Measurements from ENCODE around the gene CLPX.
"Not testable (repeated sequence)": the region's sequence is repeated elsewhere in the genome, so short reads cannot be mapped to it uniquely, and the experiment has no call there.

CLPX gene

DNA sequence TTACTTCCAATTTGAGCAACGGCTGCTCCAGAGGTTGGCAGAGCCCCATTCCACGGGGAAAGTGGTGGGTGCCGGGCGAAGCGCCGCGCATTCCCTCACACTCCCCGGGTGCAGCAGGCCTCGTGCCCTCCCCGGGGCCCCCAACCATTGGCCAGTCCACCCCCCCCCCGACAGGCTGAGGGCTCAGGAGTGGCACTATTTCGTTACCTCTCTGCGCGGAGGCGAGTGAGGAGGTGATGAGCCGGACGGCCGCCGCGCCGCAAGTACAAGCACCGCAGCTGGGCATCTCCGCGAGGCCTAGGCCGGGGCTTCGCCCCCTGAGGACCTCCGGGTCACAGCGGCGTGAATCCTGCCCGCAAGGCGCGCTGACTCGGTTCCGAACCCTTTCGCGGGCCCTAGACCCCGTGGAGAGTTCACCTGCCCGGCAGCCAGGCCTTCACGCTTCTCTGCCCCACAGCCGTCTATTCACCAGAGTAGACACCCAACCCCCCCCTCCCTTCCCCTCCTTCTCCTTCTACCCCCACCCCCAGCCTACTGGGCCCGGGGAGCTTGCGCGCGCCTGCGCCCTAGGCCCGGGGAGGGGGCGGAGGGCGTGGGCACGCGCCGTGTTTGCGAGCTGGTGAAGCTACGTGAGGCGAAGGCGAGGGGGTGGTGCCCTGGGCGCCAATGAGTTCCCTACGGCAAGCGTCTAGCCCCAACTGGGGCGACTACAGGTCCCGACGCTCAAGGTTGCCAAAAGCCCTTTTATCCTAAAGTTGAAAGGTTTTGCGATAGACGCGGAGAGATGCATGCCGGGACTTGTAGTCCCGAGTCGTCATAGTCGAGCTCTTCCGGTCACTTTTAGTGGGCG, at the start of gene CLPX:
Gene CLPX (minus strand): TSS at position 475 of the 850 bp plus-strand sequence. CDS start 189 bp downstream, at position 286.
- DNase-seq = peak; percentile 82

DNA sequence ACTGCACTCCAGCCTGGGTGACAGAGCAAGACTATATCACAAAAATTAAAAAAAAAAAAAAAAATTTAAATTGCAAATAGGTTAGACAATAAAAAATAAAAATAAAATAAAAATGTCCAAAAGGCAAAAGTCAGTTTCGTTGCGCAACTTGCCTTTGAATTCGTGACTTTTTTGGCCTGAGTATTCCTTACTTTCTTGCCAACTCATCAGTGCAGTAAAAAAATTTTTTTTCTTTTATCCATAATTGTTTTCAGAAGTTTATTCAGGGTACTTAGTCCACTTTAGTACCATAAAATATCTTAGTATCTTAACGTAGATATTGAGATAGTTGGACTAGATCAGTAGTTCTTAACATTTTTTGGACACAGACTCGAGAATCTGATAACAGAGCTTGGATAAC, 48.6 kb upstream of the CLPX start:
- no peak for DNase-seq

GRCh38 chr15:65232520-65232919, 47.4 kb upstream of the CLPX start:
- no peak for DNase-seq

DNA sequence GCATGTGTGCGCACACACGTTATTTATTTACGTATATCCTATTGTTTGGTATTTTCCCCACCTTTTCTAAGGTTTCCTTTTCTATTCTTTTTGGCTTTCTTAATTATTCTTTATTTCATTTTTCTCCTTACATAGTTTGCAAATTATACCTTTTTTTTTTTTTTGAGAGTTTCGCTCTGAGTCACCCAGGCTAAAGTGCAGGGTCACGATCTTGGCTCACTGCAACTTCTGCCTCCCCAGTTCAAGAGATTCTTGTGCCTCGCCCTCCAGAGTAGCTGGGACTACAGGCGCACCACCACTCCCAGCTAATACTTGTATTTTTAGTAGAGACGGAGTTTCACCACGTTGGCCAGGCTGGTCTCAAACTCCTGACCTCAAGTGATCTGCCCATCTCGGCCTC, 46.2 kb upstream of the CLPX start:
- DNase-seq = no peak

DNA sequence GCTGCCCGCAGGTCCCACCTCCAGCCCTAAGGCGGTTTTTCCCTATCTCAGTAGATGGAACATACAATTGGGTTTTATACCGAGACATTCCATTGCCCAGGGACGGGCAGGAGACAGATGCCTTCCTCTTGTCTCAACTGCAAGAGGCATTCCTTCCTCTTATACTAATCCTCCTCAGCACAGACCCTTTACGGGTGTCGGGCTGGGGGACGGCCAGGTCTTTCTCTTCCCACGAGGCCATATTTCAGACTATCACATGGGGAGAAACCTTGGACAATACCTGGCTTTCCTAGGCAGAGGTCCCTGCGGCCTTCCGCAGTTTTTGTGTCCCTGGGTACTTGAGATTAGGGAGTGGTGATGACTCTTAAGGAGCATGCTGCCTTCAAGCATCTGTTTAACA, 41.8 kb upstream of the CLPX start:
- DNase-seq = not testable (repeated sequence)

DNA sequence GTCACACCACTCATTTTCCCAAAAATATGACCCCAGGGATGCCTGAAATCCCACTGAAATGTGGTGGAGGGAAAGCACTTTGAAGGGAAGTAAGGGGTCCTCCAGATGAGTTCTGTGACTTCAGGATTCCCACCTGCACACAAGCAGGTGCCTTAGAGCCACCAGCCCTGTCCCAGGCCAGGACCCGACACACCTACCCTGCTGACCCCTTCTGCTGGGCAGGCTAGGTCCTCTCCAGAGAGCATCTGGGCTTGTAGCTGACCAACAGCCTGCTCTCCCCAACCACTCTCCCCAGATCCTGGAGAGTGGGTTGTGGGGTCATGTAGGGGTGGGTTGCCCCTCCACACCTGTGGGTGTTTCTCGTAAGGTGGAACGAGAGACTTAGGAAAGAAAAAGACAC, 41.1 kb upstream of the CLPX start:
- DNase-seq = no peak

DNA sequence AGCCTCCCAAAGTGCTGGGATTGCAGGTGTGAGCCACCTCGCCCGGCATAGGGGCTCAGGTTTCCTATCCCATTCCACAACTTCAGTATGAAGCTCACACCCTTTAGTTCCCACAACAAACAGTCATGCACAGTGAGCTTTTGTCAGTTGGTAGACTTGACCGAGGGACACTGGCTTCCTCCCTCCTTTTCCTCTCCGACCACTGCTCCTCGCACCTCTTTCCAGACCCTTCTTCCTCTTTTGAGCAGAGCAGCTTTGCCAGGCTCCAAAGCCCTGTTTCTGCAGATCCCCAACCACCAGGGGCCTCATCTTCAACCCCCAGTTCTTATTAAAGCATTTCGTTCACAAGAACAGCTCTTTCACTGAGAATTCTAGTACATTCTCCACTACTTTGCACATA, 38.9 kb upstream of the CLPX start:
- no peak for DNase-seq

DNA sequence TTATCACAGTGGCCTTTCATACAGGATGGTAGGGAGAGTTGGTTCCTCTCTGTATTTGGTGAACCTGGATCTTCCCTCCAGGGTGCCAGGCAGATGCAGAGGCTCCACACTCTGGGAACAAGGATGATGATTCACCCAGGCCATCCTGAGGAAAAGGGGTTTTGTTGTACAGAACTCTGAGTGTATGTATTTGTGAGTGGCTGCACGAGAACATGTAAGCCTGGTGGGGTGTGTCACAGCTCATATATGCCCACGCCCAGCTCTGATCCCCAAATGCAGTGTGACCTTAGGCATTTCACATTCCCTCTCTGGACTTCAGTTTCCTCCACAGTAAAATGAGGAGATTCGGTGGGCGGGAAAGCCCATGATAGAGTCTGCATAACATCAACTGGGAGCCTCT, 37.7 kb upstream of the CLPX start:
- no peak for DNase-seq

DNA sequence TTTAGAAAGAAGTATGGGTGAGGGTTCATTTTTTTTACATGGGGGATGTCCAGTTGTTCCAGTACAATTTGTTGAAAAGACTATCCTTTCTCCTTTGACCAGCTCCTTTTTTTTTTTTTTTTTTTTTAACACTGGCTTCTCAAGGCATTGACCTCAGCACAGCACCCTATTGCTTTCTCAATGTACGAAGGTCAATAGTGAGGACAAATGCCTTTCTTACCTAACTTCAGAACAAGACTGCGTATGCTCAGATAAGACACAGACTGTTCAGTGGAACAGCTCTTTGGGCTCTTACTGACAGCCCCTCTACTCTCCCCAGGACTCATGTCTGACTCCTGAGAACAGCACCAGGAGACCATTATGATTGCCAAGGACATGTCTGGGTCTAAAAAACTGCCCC, 36.6 kb upstream of the CLPX start:
- no peak for DNase-seq

GRCh38 chr15:65219137-65219536, 34.0 kb upstream of the CLPX start:
- DNase-seq = no peak

GRCh38 chr15:65217526-65218482, 32.7 kb upstream of the CLPX start:
- DNase-seq = no peak

- DNase-seq = no peak
Observed at GRCh38 chr15:65215496-65215895, 30.4 kb upstream of the CLPX start.

DNA sequence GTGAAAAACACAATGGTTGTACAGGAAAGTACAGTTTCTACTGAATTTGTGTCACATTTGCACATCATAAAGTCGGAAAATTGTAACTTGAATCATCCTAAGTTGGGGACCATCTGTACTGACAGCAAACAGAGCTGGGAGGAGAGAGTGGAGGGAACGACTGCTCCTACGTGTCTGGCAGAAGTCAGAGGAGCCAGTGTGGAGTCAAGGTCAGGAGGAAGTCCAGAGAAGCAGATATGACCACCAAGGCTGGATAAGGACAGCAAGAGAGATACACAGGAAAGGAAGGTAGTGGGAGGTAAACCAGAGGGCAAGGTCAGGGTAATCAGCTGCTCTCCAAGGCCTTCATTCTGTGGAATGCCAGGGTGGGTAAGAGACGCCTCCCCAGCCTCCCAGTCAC, 28.9 kb upstream of the CLPX start:
- DNase-seq = no peak

GRCh38 chr15:65213241-65213640, 28.1 kb upstream of the CLPX start:
- no peak for DNase-seq

DNA sequence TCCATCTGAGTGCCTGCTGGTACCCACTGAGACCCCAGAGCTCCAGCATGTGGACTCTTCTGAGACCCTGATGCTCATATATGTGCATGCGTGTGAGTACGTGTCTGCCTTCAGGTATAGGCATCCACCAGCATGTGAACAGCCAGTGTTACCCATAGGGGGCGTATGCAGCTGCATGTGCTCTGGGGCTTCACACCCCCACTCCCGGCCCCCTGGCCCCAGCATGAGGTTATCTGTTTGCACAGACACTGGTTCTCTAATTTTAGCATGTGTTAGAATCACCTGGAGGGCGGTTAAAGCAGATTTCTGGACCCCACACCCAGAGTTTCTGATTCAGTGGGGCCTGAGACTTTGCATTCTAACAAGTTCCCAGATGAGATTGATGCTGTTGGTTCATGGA, 27.0 kb upstream of the CLPX start:
- DNase-seq = no peak

DNA sequence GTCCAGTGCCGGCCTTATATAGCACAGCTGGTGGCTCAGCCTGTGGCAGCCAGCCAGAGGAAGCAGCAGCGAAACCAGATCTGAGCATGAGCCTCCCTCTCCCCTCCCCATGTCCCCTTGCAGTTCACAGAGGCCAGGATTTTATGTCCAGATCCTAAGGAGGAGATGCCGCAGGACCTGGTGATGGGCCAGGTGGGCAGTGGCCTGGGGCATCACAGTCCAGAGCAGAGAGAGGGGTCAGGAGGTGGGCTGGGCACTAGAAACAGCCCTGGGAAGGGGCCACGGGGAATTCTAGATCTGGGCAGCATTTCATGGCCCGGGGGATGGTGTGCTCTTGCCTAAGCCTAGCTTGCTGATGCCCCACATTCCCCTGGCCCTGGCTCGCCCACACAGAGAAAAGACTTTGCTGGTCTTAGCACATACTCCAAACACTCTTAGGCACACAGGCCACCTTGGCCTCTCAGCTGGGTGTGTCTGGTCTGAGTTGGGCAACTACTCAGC, 26.4 kb upstream of the CLPX start:
- DNase-seq = no peak

DNA sequence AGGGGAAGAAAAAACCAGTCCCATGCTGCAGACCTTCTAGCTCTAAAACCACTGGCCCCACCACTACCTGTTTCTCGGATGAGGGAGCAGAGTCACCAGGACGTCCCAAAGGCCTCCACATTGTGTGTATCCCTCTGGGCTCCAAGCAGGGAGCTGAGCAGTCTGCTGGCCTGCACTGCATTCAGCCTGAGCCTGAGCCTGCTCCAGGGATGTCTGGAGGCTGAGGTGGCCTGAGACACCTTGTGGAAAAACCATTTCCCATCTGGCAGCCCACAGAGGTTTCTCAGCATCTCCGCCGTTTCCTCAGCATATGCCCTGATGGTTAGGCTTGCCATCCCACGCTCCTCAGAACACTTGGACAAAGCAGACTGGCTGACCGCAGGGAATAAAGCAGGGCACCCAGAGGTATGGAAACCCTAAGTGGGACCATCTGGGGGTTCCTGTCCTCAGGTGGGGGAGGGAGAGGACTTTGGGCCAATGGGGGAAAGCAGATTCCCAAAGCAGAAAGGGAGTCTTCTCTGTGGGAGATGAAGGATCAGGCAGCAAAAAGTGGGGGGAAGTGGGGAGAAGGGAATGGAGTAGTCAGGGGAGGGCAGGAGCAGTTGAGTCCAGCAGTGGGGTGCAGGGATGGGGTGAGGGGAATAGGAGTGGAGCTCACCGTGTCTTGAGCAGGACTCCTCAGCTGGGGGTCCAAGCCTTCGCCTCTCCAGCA, 25.8 kb upstream of the CLPX start, which contains the start of gene CILP:
Gene CILP (minus strand): TSS at position 704 of the 712 bp plus-strand sequence. CDS start 1,718 bp downstream, outside the sequence.
- no peak for DNase-seq

DNA sequence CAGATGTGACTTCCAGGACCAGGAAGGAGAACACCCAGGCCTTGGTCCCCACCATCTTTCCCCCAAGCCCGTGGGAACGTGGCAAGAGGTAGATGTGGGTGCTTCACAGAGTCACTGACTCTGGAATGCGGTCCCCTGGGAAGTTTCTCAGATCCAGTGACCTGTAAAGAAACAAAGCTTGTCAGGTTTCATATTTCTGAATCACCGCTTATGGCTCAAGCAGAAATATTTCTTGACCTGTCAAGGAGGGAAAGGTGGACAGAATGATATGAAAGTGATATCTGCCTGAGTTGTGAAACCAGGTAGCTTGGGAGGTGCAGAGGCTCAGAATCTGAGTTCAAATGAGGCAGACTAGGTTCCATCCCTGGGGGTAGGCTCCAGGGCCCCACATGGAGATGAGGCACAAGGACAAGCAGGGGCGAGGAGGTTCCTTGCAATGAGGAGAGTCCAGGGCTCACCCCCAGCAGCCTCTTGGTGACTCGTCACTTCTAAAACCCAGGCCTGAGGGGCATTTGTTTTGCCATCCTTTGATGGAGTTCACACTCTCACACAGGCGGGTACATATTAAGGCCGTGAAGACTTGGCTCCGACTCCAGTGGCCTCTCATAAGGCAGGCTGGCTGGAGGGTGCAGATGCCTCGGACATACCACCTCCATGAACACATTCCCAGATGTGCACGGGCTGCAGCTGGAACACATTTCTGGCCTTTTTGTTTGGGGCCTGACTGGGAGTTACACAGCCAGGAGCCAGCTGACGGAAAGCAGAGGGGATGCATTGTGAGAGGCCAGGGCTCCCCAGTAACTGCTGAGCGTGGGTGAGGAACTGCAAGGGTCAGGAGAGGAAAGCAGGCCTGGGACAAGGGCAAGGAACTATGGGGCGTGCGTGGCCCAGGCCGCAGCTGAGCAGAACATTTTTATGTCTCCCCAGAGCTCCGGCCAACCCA, 24.8 kb upstream of the CLPX start:
- DNase-seq = no peak

- DNase-seq = no peak
Observed at GRCh38 chr15:65208647-65209046, 23.5 kb upstream of the CLPX start.

DNA sequence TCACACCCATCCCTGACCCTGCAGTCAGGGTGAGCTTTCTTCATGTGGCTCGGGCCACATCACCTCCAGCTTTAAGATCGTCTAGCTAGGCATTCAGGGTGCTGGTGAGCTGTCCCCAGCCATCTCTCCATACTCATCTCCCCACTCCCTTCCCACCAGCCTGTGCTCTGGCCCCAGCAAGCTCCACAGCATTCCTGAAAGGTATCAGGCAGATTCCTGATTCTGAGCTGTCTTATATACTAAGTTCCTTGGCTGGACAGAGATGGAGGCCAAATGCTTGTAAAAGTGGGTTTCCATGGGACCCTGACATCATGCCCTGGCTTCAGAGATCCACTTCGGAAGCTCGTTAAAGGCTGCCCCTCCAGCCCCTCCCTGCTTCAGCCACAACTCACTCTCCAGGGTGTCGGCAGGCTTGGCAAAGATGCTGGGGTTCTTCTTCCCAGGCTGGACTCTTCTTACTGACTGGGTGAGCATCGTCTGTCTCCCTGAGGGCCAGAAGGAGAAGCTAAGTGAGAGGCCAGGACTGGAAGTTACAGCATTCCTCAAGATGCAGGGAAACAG, 22.2 kb upstream of the CLPX start:
- no peak for DNase-seq

DNA sequence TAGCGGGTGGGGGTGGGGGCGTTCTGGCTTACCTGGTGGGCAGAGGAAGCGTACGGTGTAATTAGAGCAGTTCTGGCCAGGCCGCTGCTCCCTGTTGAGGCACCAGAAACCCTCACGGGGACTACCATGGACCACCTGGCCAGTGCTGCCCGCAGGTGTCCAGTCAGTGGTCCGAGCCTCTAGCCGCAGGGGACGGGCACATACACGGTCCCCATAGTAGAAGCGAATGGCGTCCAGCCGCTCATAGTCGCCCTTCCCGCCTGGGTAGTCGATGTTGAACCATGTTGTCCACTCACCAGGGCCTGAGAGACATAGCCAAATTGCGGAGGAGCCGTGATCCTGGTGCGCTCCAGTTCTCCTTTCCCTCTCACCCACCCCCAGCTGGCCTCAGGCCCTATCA, 21.6 kb upstream of the CLPX start:
- no peak for DNase-seq

Data from NCI-H526 treated with DMSO at 0.1 percent for 48 hours (cell line).